Natural killer cell (primary cell): ENCODE results near the gene ZC4H2. TPM values are rescaled to one million over a fixed set of nuclear protein-coding genes. Genes with fewer than 3 reads are reported as not detected.
"Not testable (repeated sequence)": the region's sequence is repeated elsewhere in the genome, so short reads cannot be mapped to it uniquely, and the experiment has no call there.

Source experiments
- ATAC-seq, 3 donors: fragments of 150-1000 bp in 2 of 3; fragments of 200-7000 bp in 1 of 3; cut with Tn5 transposase; 1 replicate in 1 of 3; 2 replicates in 2 of 3; pipeline ENCODE4 v1.10.0; 2021; ENCODE audit warnings: mild to moderate bottlenecking in 2 of 3, moderate library complexity in 2 of 3
- DNase-seq, 2 donors: peaks; one replicate each; pipeline versions ENCODE4 v3.0.0 to v3.0.0-alpha.2; 2013 to 2021; ENCODE audit warnings: mixed read lengths in 1 of 2
- H3K27ac ChIP-seq: one replicate; pipeline ENCODE4 v1.5.1; 2013; ENCODE audit warnings: mild to moderate bottlenecking, low read length
- H3K27me3 ChIP-seq: one replicate; pipeline ENCODE4 v1.6.1; 2013; ENCODE audit warnings: low read length; ENCODE audit not compliant: control insufficient read depth, insufficient read depth
- H3K36me3 ChIP-seq: one replicate; pipeline ENCODE4 v1.6.1; 2013; ENCODE audit warnings: low read length; ENCODE audit not compliant: control insufficient read depth, insufficient read depth
- H3K4me1 ChIP-seq: one replicate; pipeline ENCODE4 v1.6.1; 2013; ENCODE audit warnings: low read length; ENCODE audit not compliant: control insufficient read depth, insufficient read depth
- H3K4me3 ChIP-seq: one replicate; pipeline ENCODE4 v1.5.1; 2013; ENCODE audit warnings: low read length
- H3K9me3 ChIP-seq: one replicate; pipeline ENCODE4 v1.6.1; 2013; ENCODE audit warnings: low read length; ENCODE audit not compliant: control insufficient read depth, insufficient read depth
- H3K27ac Mint-ChIP-seq, 2 donors: one replicate each; pipeline ENCODE4 v1.8.0; 2022; ENCODE audit warnings: mild to moderate bottlenecking in 2 of 2, mixed read lengths in 2 of 2, moderate library complexity in 1 of 2
- H3K27me3 Mint-ChIP-seq, 2 donors: one replicate each; pipeline ENCODE4 v1.8.0; 2022; ENCODE audit warnings: low read depth in 2 of 2, mixed read lengths in 2 of 2
- H3K36me3 Mint-ChIP-seq: one replicate; pipeline ENCODE4 v1.8.0; 2022; ENCODE audit warnings: mixed read lengths
- H3K4me1 Mint-ChIP-seq, 2 donors: one replicate each; pipeline ENCODE4 v1.8.0; 2022; ENCODE audit warnings: mixed read lengths in 2 of 2
- H3K4me3 Mint-ChIP-seq: one replicate; pipeline ENCODE4 v1.8.0; 2022; ENCODE audit warnings: mild to moderate bottlenecking, moderate library complexity, mixed read lengths
- H3K9me3 Mint-ChIP-seq, 2 donors: one replicate each; pipeline ENCODE4 v1.8.0; 2022; ENCODE audit warnings: mixed read lengths in 2 of 2
- WGBS: methylation state at CpG from one replicate; pipeline ENCODE4 v1.1.7; 2013; ENCODE audit warnings: missing lambda C conversion rate; ENCODE audit not compliant: insufficient coverage; 5-methylcytosine and 5-hydroxymethylcytosine counted together
- intact Hi-C: fragments of 100-400 bp; cut with micrococcal nuclease; formaldehyde crosslinking; loops from one replicate; pipeline ENCODE4 v1.14.2; 2022
- total RNA-seq, 4 donors: library from RNA; stranded (reverse); fragments of 120-200 nt in 1 of 4; gene quantifications; one replicate each; pipeline versions ENCODE4 v1.2.3 to v1.2.4, GENCODE V29; 2013 to 2022
- TF ChIP-seq, protein P1 (sequence below): fragments of 200-600 bp; IDR thresholded peaks from one replicate; pipeline ENCODE4 v1.8.0; 2022; ENCODE audit warnings: antibody characterized with exemption

The ZC4H2 gene
- total RNA-seq, 3 donors from 2014 or later (not counting 1 experiment from before 2014, with no cell fraction given) = 3.1 to 5.1 (median 4.5) TPM

DNA sequence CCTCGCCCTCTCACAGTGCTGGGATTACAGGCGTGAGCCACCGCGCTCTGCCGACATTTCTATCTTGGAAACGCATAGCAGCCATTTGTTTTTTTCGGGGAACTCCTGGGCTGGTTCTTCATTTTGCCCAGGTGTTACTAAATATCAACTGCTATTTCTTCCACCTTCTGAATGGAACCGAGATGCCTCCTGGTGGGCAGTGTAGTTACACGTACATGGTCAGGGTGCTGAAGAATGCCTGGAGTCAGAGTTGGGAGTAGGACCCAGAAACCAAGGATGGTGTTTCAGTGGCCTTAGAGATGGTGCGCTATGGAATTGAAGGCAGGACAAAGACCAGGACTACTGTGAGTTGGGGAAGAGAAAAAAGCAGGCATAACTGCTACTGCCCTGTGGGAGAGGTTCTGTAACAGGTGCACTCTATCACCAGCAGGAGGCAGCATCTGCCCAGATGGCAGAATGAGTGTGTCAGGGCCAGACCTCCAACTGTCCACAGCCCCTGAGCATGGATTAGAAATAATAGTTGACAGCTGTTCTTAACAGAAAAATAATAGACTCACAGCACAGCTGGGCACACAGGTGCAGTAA is 81.7 kb downstream of the ZC4H2 start:
- DNase-seq = peak in 1 of 2 donors; percentile 49
- ATAC-seq = peak in 1 of 3 donors; percentile 34
- Histone ChIP-seq H3K9me3 (no peaks in the 10 kb centered on the region), H3K36me3 (no peaks in the 10 kb centered on the region), H3K27me3 (no peaks in the 10 kb centered on the region), H3K4me1 (no peaks in the 10 kb centered on the region), H3K27ac (no peak overlapping the region), H3K4me3 (no peak overlapping the region)
- TF ChIP-seq, protein P1, sequence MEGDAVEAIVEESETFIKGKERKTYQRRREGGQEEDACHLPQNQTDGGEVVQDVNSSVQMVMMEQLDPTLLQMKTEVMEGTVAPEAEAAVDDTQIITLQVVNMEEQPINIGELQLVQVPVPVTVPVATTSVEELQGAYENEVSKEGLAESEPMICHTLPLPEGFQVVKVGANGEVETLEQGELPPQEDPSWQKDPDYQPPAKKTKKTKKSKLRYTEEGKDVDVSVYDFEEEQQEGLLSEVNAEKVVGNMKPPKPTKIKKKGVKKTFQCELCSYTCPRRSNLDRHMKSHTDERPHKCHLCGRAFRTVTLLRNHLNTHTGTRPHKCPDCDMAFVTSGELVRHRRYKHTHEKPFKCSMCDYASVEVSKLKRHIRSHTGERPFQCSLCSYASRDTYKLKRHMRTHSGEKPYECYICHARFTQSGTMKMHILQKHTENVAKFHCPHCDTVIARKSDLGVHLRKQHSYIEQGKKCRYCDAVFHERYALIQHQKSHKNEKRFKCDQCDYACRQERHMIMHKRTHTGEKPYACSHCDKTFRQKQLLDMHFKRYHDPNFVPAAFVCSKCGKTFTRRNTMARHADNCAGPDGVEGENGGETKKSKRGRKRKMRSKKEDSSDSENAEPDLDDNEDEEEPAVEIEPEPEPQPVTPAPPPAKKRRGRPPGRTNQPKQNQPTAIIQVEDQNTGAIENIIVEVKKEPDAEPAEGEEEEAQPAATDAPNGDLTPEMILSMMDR = no peak
- no peaks in the 10 kb centered on the region for H3K36me3 Mint-ChIP-seq
- H3K27ac Mint-ChIP-seq = no peak overlapping the region
- 74% methylated on average over 10 of the region's 10 CpGs for WGBS
- no peaks in the 10 kb centered on the region for H3K4me1 Mint-ChIP-seq
- H3K9me3 Mint-ChIP-seq = no peaks in the 10 kb centered on the region
- H3K4me3 Mint-ChIP-seq = no peak overlapping the region
- H3K27me3 Mint-ChIP-seq = no peaks in the 10 kb centered on the region
- intact Hi-C loops = loop anchor here (10.0 kb wide), 1 partner anchor 630 kb away; no protein-coding TSS in a partner anchor

DNA sequence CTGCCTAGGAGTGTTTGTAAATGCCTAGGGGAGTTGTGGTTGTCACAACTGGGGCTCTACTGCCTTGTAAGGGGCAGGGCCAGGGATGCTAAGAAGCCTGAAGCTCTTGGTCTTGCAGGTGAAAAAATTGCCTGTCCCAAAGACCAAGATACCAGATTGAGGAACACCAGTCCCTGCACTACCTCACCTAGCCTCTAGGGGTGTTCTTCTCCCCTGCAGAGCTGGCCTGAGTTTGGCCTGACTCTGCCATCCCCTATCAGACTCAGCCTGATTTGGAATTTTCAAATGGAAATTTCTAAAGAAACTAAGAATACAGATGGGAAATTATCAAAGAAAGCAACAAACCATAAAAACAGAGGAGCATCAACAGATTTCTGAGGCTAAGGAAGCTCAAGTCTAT is 90.4 kb downstream of the ZC4H2 start:
- no peaks in the 10 kb centered on the region for H3K36me3 Mint-ChIP-seq
- no peaks in the 10 kb centered on the region for H3K4me1 ChIP-seq
- no peak overlapping the region for H3K27ac ChIP-seq
- peak in 1 of 3 donors; percentile 60 for ATAC-seq
- TF ChIP-seq, protein P1 = no peak
- no peaks in the 10 kb centered on the region for H3K4me1 Mint-ChIP-seq
- no peak overlapping the region for H3K4me3 Mint-ChIP-seq
- H3K27me3 ChIP-seq = no peaks in the 10 kb centered on the region
- H3K4me3 ChIP-seq = no peak overlapping the region
- H3K27me3 Mint-ChIP-seq = no peaks in the 10 kb centered on the region
- H3K36me3 ChIP-seq = no peaks in the 10 kb centered on the region
- H3K9me3 Mint-ChIP-seq = peaks cover 0 to 5% of the 10 kb centered on the region in 2 donors
- no peak overlapping the region for H3K27ac Mint-ChIP-seq
- intact Hi-C loops = no loop called here
- peak in 1 of 2 donors; percentile 2 for DNase-seq
- no peaks in the 10 kb centered on the region for H3K9me3 ChIP-seq

DNA sequence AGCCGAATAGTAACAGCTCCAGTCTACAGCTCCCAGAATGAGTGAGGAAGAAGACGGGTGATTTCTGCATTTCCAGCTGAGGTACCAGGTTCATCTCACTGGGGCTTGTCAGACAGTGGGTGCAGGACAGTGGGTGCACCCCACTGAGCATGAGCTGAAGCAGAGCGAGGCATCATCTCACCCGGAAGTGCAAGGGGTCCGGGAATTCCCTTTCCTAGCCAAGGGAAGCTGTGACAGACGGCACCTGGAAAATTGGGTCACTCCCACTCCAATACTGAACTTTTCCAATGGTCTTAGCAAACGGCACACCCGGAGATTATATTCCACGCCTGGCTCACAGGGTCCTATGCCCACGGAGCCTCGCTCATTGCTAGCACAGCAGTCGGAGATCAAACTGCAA is 97.5 kb downstream of the ZC4H2 start:
- H3K9me3 Mint-ChIP-seq = peaks cover 2 to 13% of the 10 kb centered on the region in 2 donors
- intact Hi-C loops = not testable (repeated sequence)
- 95% methylated on average over 12 of the region's 12 CpGs for WGBS

DNA sequence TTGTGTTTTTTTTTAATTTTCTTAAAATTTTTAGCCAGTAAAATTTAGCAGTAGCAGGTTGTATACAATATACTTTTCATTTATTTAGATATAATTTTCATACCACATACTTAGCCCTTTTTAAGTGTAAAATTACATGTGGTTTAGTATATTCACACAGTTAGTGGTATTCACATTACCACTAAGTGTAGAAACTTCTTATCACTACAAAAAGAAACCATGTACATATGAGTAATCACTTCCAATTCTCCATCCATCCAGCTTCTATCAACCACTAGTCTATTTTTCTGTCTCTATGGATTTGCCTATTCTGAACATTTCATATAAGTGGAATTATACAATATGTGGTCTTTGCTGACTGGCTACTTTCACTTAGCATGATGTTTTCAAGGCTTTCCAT is 109.0 kb downstream of the ZC4H2 start:
- Histone ChIP-seq H3K4me3 (no peak overlapping the region), H3K4me1 (no peaks in the 10 kb centered on the region), H3K9me3 (peaks cover 4% of the 10 kb centered on the region), H3K27ac (no peak overlapping the region), H3K36me3 (no peaks in the 10 kb centered on the region), H3K27me3 (no peaks in the 10 kb centered on the region)
- TF ChIP-seq, protein P1 = no peak
- no peak overlapping the region for H3K27ac Mint-ChIP-seq
- peaks cover 0 to 12% of the 10 kb centered on the region in 2 donors for H3K9me3 Mint-ChIP-seq
- no peak for ATAC-seq
- H3K4me3 Mint-ChIP-seq = no peak overlapping the region
- no peak for DNase-seq
- H3K36me3 Mint-ChIP-seq = peaks cover 8% of the 10 kb centered on the region
- intact Hi-C loops = no loop called here
- H3K27me3 Mint-ChIP-seq = no peaks in the 10 kb centered on the region
- H3K4me1 Mint-ChIP-seq = no peaks in the 10 kb centered on the region

More for the DNA sequence above, 97.5 kb downstream of the ZC4H2 start:
- H3K36me3 ChIP-seq, H3K9me3 ChIP-seq, H3K27ac Mint-ChIP-seq, H3K27me3 ChIP-seq, ATAC-seq, H3K36me3 Mint-ChIP-seq, H3K4me3 Mint-ChIP-seq, H3K4me1 ChIP-seq, H3K27me3 Mint-ChIP-seq, DNase-seq, H3K4me1 Mint-ChIP-seq, H3K4me3 ChIP-seq, H3K27ac ChIP-seq: not testable (repeated sequence)

Other genes starting within 250 kb of the ZC4H2 start
- under 1 TPM; 0.43 to 0.73 (median 0.70) TPM for gene ZC3H12B, start 58.4 kb upstream of the ZC4H2 start, total RNA-seq